Rectal smooth muscle tissue (tissue), 1 donor: ENCODE results near the gene MTHFS.

Experiments used
- H3K27ac ChIP-seq: one replicate; pipeline ENCODE4 v1.7.0; 2013; ENCODE audit warnings: low read depth, low read length, inconsistent platforms
- H3K27me3 ChIP-seq: one replicate; pipeline ENCODE4 v1.7.0; 2013; ENCODE audit warnings: low read length; ENCODE audit not compliant: control insufficient read depth, insufficient read depth
- H3K36me3 ChIP-seq: one replicate; pipeline ENCODE4 v1.7.0; 2013; ENCODE audit warnings: low read length; ENCODE audit not compliant: control insufficient read depth, insufficient read depth
- H3K4me1 ChIP-seq: one replicate; pipeline ENCODE4 v1.7.0; 2013; ENCODE audit warnings: low read length; ENCODE audit not compliant: control insufficient read depth, insufficient read depth
- H3K4me3 ChIP-seq: one replicate; pipeline ENCODE4 v1.7.0; 2013; ENCODE audit warnings: low read length
- H3K9ac ChIP-seq: one replicate; pipeline ENCODE4 v1.7.0; 2013; ENCODE audit warnings: low read length

MTHFS gene

GRCh38 chr15:79884204-79884596, 12.6 kb downstream of the MTHFS start:
- H3K9ac ChIP-seq = no peak overlapping the region
- no peaks in the 10 kb centered on the region for H3K4me1 ChIP-seq
- peaks cover 10% of the 10 kb centered on the region for H3K36me3 ChIP-seq
- H3K27ac ChIP-seq = no peak overlapping the region
- H3K27me3 ChIP-seq = no peaks in the 10 kb centered on the region
- no peak overlapping the region for H3K4me3 ChIP-seq

DNA sequence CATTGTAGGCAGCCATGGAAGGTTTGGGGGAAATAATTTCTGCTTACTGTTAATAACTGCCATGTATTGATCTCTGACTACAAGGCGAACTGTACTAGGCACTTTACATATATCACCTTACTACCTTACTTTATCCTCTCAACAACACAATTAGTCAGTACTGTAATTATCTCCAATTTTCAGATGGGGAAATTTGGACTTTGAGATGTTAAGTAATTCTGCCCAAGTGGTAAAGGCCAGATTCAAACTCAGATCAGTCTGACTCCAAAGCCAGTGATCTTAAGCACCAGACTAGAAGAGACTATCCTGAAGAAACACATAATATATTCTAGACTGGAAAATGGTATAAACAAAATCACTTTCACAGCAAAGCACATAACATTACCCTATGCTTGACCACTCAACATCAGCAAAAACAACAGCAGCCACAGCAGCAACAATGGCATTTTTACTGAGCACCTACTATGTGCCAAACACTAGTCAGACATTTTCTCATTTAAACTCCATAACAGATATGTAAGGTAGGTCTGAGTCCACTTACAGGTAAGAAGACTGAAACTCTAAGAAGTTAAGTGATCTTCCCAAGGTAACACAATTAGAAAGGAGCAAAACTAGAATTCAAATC, 13.1 kb downstream of the MTHFS start:
- H3K4me1 ChIP-seq = no peaks in the 10 kb centered on the region
- no peak overlapping the region for H3K27ac ChIP-seq
- H3K4me3 ChIP-seq = no peak overlapping the region
- no peaks in the 10 kb centered on the region for H3K27me3 ChIP-seq
- no peak overlapping the region for H3K9ac ChIP-seq
- peaks cover 5% of the 10 kb centered on the region for H3K36me3 ChIP-seq

- H3K4me3 ChIP-seq = no peak overlapping the region
These were observed 15.1 kb downstream of the MTHFS start for GRCh38 chr15:79881668-79882067.

DNA sequence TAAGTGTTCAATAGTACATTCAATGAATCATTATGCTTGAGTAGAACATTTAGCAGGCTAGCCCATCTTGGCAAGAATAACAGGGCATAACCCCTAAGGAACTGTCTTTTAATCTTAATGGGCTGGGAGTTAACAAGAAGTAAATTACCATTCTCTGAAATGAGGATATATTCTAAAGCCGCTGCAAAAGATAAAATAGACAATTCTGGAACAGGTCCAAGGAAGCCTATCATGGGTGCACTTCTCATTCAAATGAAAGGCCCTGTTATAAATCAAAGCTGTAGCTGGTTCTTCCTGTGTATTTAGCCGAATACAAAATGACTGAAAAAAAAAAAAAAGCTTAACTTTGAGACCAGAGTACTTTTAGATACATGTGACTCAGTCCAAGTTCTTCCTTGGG, 15.6 kb downstream of the MTHFS start:
- Histone ChIP-seq H3K4me3 (no peak overlapping the region), H3K4me1 (no peaks in the 10 kb centered on the region), H3K27me3 (no peaks in the 10 kb centered on the region), H3K36me3 (peaks cover 5% of the 10 kb centered on the region), H3K9ac (no peak overlapping the region), H3K27ac (no peak overlapping the region)

More at GRCh38 chr15:79881668-79882067, 15.1 kb downstream of the MTHFS start:
- Histone ChIP-seq H3K9ac (no peak overlapping the region), H3K27ac (no peak overlapping the region), H3K27me3 (no peaks in the 10 kb centered on the region), H3K36me3 (peaks cover 5% of the 10 kb centered on the region), H3K4me1 (no peaks in the 10 kb centered on the region)

GRCh38 chr15:79878078-79878705, 18.6 kb downstream of the MTHFS start:
- peaks cover 8% of the 10 kb centered on the region for H3K36me3 ChIP-seq
- no peak overlapping the region for H3K9ac ChIP-seq
- H3K27me3 ChIP-seq = no peaks in the 10 kb centered on the region
- H3K27ac ChIP-seq = no peak overlapping the region
- no peaks in the 10 kb centered on the region for H3K4me1 ChIP-seq
- H3K4me3 ChIP-seq = no peak overlapping the region

- H3K36me3 ChIP-seq = peaks cover 8% of the 10 kb centered on the region
- H3K4me1 ChIP-seq = no peaks in the 10 kb centered on the region
- H3K27me3 ChIP-seq = no peaks in the 10 kb centered on the region
- H3K4me3 ChIP-seq = no peak overlapping the region
- no peak overlapping the region for H3K27ac ChIP-seq
- no peak overlapping the region for H3K9ac ChIP-seq
These were observed 21.6 kb downstream of the MTHFS start for GRCh38 chr15:79875213-79875612.

DNA sequence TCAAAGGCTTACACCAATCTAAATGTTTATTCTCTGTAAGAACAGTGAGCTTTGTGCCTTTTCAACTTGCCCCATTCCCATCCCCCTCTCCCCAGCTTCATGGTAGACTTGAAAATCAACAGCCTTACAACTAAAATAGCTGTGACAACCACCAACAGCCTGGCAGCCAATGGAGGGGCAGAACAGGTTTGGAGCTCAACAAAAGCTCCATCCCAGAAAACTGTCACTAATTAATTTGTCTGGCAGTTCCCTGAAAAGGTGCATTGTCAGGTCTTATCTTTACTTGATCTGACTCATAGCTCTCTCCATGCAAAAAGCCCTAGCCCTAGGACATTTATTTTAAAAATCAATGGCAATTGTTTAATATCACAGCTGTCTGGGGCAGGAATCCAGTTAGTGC, 22.6 kb downstream of the MTHFS start:
- Histone ChIP-seq H3K36me3 (peaks cover 8% of the 10 kb centered on the region), H3K27me3 (no peaks in the 10 kb centered on the region), H3K4me3 (no peak overlapping the region), H3K4me1 (no peaks in the 10 kb centered on the region), H3K9ac (no peak overlapping the region), H3K27ac (no peak overlapping the region)

DNA sequence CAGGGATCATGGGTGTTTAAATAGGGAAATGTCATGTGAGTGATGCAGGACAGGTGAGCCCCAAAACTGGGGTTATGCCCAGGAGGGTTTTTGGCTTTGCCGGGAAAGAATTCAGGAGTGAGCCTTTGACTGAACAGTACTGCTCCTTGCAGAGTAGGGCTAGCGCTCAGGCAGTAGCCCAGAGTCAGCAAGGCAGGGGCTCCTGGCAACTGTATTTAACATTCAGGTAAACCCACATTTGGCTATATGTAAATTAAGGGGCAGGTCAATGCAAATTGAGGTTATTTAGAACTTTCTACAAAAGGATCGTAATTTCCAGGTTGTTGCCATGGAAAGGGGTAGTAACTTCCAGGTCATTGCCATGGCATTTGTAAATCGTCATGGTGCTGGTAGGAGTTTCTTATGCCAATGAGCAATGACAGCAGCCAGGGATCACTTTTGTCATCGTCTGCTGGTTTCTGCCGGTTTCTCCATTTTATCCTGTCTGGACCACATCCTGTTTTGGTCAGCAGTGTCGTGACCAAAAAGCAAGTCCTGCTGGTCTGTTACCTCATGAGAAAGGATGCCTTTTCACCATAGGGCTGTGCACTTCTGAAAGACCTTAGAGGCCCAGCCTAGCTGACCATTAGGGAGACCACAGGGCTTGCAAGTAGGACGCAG, 24.3 kb downstream of the MTHFS start:
- Histone ChIP-seq H3K9ac (no peak overlapping the region), H3K27me3 (no peaks in the 10 kb centered on the region), H3K4me3 (no peak overlapping the region), H3K36me3 (peaks cover 5% of the 10 kb centered on the region), H3K27ac (no peak overlapping the region), H3K4me1 (no peaks in the 10 kb centered on the region)

- Histone ChIP-seq H3K9ac (no peak overlapping the region), H3K36me3 (peaks cover 1% of the 10 kb centered on the region), H3K27ac (no peak overlapping the region), H3K4me1 (no peaks in the 10 kb centered on the region), H3K4me3 (no peak overlapping the region), H3K27me3 (no peaks in the 10 kb centered on the region)
These were observed 28.3 kb downstream of the MTHFS start for GRCh38 chr15:79868554-79868953.

- Histone ChIP-seq H3K36me3 (no peaks in the 10 kb centered on the region), H3K27ac (no peak overlapping the region), H3K4me3 (no peak overlapping the region), H3K27me3 (no peaks in the 10 kb centered on the region), H3K4me1 (no peaks in the 10 kb centered on the region), H3K9ac (no peak overlapping the region)
These were observed 32.9 kb downstream of the MTHFS start for GRCh38 chr15:79863886-79864285.

GRCh38 chr15:79862191-79862590, 34.6 kb downstream of the MTHFS start:
- Histone ChIP-seq H3K9ac (no peak overlapping the region), H3K4me3 (no peak overlapping the region), H3K4me1 (no peaks in the 10 kb centered on the region), H3K36me3 (no peaks in the 10 kb centered on the region), H3K27me3 (no peaks in the 10 kb centered on the region), H3K27ac (no peak overlapping the region)

GRCh38 chr15:79860661-79861060, 36.2 kb downstream of the MTHFS start:
- H3K36me3 ChIP-seq = no peaks in the 10 kb centered on the region
- H3K27ac ChIP-seq = no peak overlapping the region
- H3K4me1 ChIP-seq = no peaks in the 10 kb centered on the region
- H3K9ac ChIP-seq = no peak overlapping the region
- no peak overlapping the region for H3K4me3 ChIP-seq
- H3K27me3 ChIP-seq = no peaks in the 10 kb centered on the region

GRCh38 chr15:79858469-79858868, 38.3 kb downstream of the MTHFS start:
- Histone ChIP-seq H3K9ac (no peak overlapping the region), H3K36me3 (no peaks in the 10 kb centered on the region), H3K4me1 (no peaks in the 10 kb centered on the region), H3K27ac (no peak overlapping the region), H3K27me3 (no peaks in the 10 kb centered on the region), H3K4me3 (no peak overlapping the region)
